ENCODE data around the gene RDH16. TPM values are rescaled to one million over a fixed set of nuclear protein-coding genes. Genes with fewer than 3 reads are reported as not detected.
"Not testable (repeated sequence)": the region's sequence is repeated elsewhere in the genome, so short reads cannot be mapped to it uniquely, and the experiment has no call there.

RDH16 gene
- total and polyA plus RNA-seq, 7 experiments from 2014 or later, result 0.19 to 2.0 (median 0.93) TPM

- H3K4me1 Mint-ChIP-seq; H3K27me3 ChIP-seq (ENCODE audit: control insufficient read depth in 2 of 2, insufficient read depth in 2 of 2, low read length in 2 of 2); ATAC-seq; H3K27ac Mint-ChIP-seq; intact Hi-C loops (cut with micrococcal nuclease); CTCF ChIA-PET; DNase-seq; H3K9me3 ChIP-seq (ENCODE audit: control insufficient read depth in 2 of 3, low read length in 3 of 3); H3K36me3 ChIP-seq (ENCODE audit: control insufficient read depth in 2 of 3, insufficient read depth in 3 of 3, low read length in 3 of 3); H3K27ac ChIP-seq (ENCODE audit: low read depth, low read length); H3K4me1 ChIP-seq (ENCODE audit: control insufficient read depth in 2 of 2, insufficient read depth in 2 of 2, low read length in 2 of 2); POLR2A ChIA-PET; H3K4me3 Mint-ChIP-seq; H3K4me3 ChIP-seq (ENCODE audit: low read length): not testable (repeated sequence)
- peaks cover 0 to 10% (median 0%) of the 10 kb centered on the region in 5 donors for H3K36me3 Mint-ChIP-seq
- peaks cover 5 to 20% (median 11%) of the 10 kb centered on the region in 5 donors for H3K27me3 Mint-ChIP-seq
- peaks cover 0 to 21% (median 13%) of the 10 kb centered on the region in 11 donors for H3K9me3 Mint-ChIP-seq
Observed at GRCh38 chr12:56918139-56918538, 39.3 kb downstream of the RDH16 start.

- Histone ChIP-seq H3K4me3 (ENCODE audit: low read length) (no peak overlapping the region), H3K27me3 (ENCODE audit: control insufficient read depth in 2 of 2, insufficient read depth in 2 of 2, low read length in 2 of 2) (no peaks in the 10 kb centered on the region), H3K27ac (ENCODE audit: low read depth, low read length) (no peak overlapping the region), H3K36me3 (ENCODE audit: control insufficient read depth in 2 of 3, insufficient read depth in 3 of 3, low read length in 3 of 3) (no peaks in the 10 kb centered on the region), H3K9me3 (ENCODE audit: control insufficient read depth in 2 of 3, low read length in 3 of 3) (no peaks in the 10 kb centered on the region), H3K4me1 (ENCODE audit: control insufficient read depth in 2 of 2, insufficient read depth in 2 of 2, low read length in 2 of 2) (no peaks in the 10 kb centered on the region)
- Mint-ChIP-seq H3K27me3 (peaks cover 6 to 22% (median 11%) of the 10 kb centered on the region in 5 donors), H3K4me1 (no peaks in the 10 kb centered on the region), H3K36me3 (peaks cover 0 to 10% (median under 1%) of the 10 kb centered on the region in 5 donors), H3K4me3 (no peak overlapping the region), H3K27ac (no peak overlapping the region), H3K9me3 (peaks cover 0 to 21% (median 13%) of the 10 kb centered on the region in 11 donors)
- DNase-seq, result no peak
- intact Hi-C loops (cut with micrococcal nuclease), result no loop called here
- ATAC-seq, result no peak
- POLR2A ChIA-PET, result interaction anchor here (0.8 kb wide), 1 partner anchor 10 kb away, joined by 4 read pairs; no protein-coding TSS in a partner anchor
- CTCF ChIA-PET, result interaction anchor here (0.6 kb wide), 1 partner anchor 18 kb away, joined by 3 read pairs; no protein-coding TSS in a partner anchor
Observed at GRCh38 chr12:56916996-56917333, 40.4 kb downstream of the RDH16 start.

- no peaks in the 10 kb centered on the region for H3K4me1 Mint-ChIP-seq
- CTCF ChIA-PET, result interaction anchor here (0.6 kb wide), 1 partner anchor 18 kb away, joined by 3 read pairs; no protein-coding TSS in a partner anchor
Observed at GRCh38 chr12:56916296-56916995, 41.0 kb downstream of the RDH16 start.

GRCh38 chr12:56914724-56915123 is 42.7 kb downstream of the RDH16 start:
- peaks cover 6 to 38% (median 26%) of the 10 kb centered on the region in 5 donors for H3K27me3 Mint-ChIP-seq
- Histone ChIP-seq H3K27me3 (ENCODE audit: control insufficient read depth in 2 of 2, insufficient read depth in 2 of 2, low read length in 2 of 2) (no peaks in the 10 kb centered on the region), H3K4me3 (ENCODE audit: low read length) (no peak overlapping the region), H3K36me3 (ENCODE audit: control insufficient read depth in 2 of 3, insufficient read depth in 3 of 3, low read length in 3 of 3) (no peaks in the 10 kb centered on the region), H3K4me1 (ENCODE audit: control insufficient read depth in 2 of 2, insufficient read depth in 2 of 2, low read length in 2 of 2) (no peaks in the 10 kb centered on the region), H3K27ac (ENCODE audit: low read depth, low read length) (no peak overlapping the region), H3K9me3 (ENCODE audit: control insufficient read depth in 2 of 3, low read length in 3 of 3) (no peaks in the 10 kb centered on the region)
- ATAC-seq (no peak), DNase-seq (no peak)
- no peak overlapping the region for H3K4me3 Mint-ChIP-seq
- peaks cover 0 to 12% (median 7%) of the 10 kb centered on the region in 5 donors for H3K36me3 Mint-ChIP-seq
- POLR2A ChIA-PET, result no interaction called here
- intact Hi-C loops (cut with micrococcal nuclease), result no loop called here
- no peak overlapping the region for H3K27ac Mint-ChIP-seq
- no peaks in the 10 kb centered on the region for H3K4me1 Mint-ChIP-seq
- CTCF ChIA-PET, result no interaction called here
- H3K9me3 Mint-ChIP-seq, result peaks cover 2 to 24% (median 11%) of the 10 kb centered on the region in 11 donors

More at GRCh38 chr12:56916296-56916995, 41.0 kb downstream of the RDH16 start:
- Histone ChIP-seq H3K4me1 (ENCODE audit: control insufficient read depth in 2 of 2, insufficient read depth in 2 of 2, low read length in 2 of 2) (no peaks in the 10 kb centered on the region), H3K36me3 (ENCODE audit: control insufficient read depth in 2 of 3, insufficient read depth in 3 of 3, low read length in 3 of 3) (no peaks in the 10 kb centered on the region), H3K9me3 (ENCODE audit: control insufficient read depth in 2 of 3, low read length in 3 of 3) (no peaks in the 10 kb centered on the region), H3K4me3 (ENCODE audit: low read length) (no peak overlapping the region), H3K27me3 (ENCODE audit: control insufficient read depth in 2 of 2, insufficient read depth in 2 of 2, low read length in 2 of 2) (no peaks in the 10 kb centered on the region), H3K27ac (ENCODE audit: low read depth, low read length) (no peak overlapping the region)
- peaks cover 0 to 21% (median 12%) of the 10 kb centered on the region in 11 donors for H3K9me3 Mint-ChIP-seq
- no peak overlapping the region for H3K27ac Mint-ChIP-seq
- POLR2A ChIA-PET, result interaction anchor here (0.8 kb wide), 1 partner anchor 10 kb away, joined by 4 read pairs; no protein-coding TSS in a partner anchor
- intact Hi-C loops (cut with micrococcal nuclease), result no loop called here
- H3K4me3 Mint-ChIP-seq, result no peak overlapping the region
- H3K36me3 Mint-ChIP-seq, result peaks cover 0 to 10% (median 4%) of the 10 kb centered on the region in 5 donors
- ATAC-seq (no peak), DNase-seq (no peak)
- peaks cover 9 to 27% (median 16%) of the 10 kb centered on the region in 5 donors for H3K27me3 Mint-ChIP-seq

- Histone ChIP-seq H3K36me3 (ENCODE audit: control insufficient read depth in 2 of 3, insufficient read depth in 3 of 3, low read length in 3 of 3) (no peaks in the 10 kb centered on the region), H3K27me3 (ENCODE audit: control insufficient read depth in 2 of 2, insufficient read depth in 2 of 2, low read length in 2 of 2) (no peaks in the 10 kb centered on the region), H3K27ac (ENCODE audit: low read depth, low read length) (no peak overlapping the region), H3K9me3 (ENCODE audit: control insufficient read depth in 2 of 3, low read length in 3 of 3) (peaks cover 0 to 5% (median 0%) of the 10 kb centered on the region in 3 experiments), H3K4me1 (ENCODE audit: control insufficient read depth in 2 of 2, insufficient read depth in 2 of 2, low read length in 2 of 2) (no peaks in the 10 kb centered on the region), H3K4me3 (ENCODE audit: low read length) (no peak overlapping the region)
- CTCF ChIA-PET, result no interaction called here
- no peak overlapping the region for H3K27ac Mint-ChIP-seq
- H3K36me3 Mint-ChIP-seq, result peaks cover 0 to 14% (median 7%) of the 10 kb centered on the region in 5 donors
- POLR2A ChIA-PET, result no interaction called here
- H3K4me1 Mint-ChIP-seq, result no peaks in the 10 kb centered on the region
- ATAC-seq (no peak), DNase-seq (no peak)
- peaks cover 2 to 28% (median 15%) of the 10 kb centered on the region in 11 donors for H3K9me3 Mint-ChIP-seq
- no peak overlapping the region for H3K4me3 Mint-ChIP-seq
- intact Hi-C loops (cut with micrococcal nuclease), result no loop called here
- H3K27me3 Mint-ChIP-seq, result peaks cover 6 to 43% (median 26%) of the 10 kb centered on the region in 5 donors
Observed at GRCh38 chr12:56914256-56914655, 43.2 kb downstream of the RDH16 start.

- H3K27me3 ChIP-seq (ENCODE audit: control insufficient read depth in 2 of 2, insufficient read depth in 2 of 2, low read length in 2 of 2); H3K4me3 Mint-ChIP-seq; POLR2A ChIA-PET; CTCF ChIA-PET; H3K4me1 Mint-ChIP-seq; H3K27ac ChIP-seq (ENCODE audit: low read depth, low read length); H3K4me1 ChIP-seq (ENCODE audit: control insufficient read depth in 2 of 2, insufficient read depth in 2 of 2, low read length in 2 of 2); H3K9me3 ChIP-seq (ENCODE audit: control insufficient read depth in 2 of 3, low read length in 3 of 3); intact Hi-C loops (cut with micrococcal nuclease); ATAC-seq; DNase-seq; H3K4me3 ChIP-seq (ENCODE audit: low read length); H3K27ac Mint-ChIP-seq; H3K36me3 ChIP-seq (ENCODE audit: control insufficient read depth in 2 of 3, insufficient read depth in 3 of 3, low read length in 3 of 3): not testable (repeated sequence)
- peaks cover 0 to 14% (median 7%) of the 10 kb centered on the region in 5 donors for H3K36me3 Mint-ChIP-seq
- peaks cover 7 to 38% (median 18%) of the 10 kb centered on the region in 11 donors for H3K9me3 Mint-ChIP-seq
- peaks cover 9 to 27% (median 17%) of the 10 kb centered on the region in 5 donors for H3K27me3 Mint-ChIP-seq
Observed at GRCh38 chr12:56909403-56909802, 48.0 kb downstream of the RDH16 start.

- Histone ChIP-seq H3K27me3 (ENCODE audit: control insufficient read depth in 2 of 2, insufficient read depth in 2 of 2, low read length in 2 of 2) (no peaks in the 10 kb centered on the region), H3K4me3 (ENCODE audit: low read length) (no peak overlapping the region), H3K36me3 (ENCODE audit: control insufficient read depth in 2 of 3, insufficient read depth in 3 of 3, low read length in 3 of 3) (no peaks in the 10 kb centered on the region), H3K9me3 (ENCODE audit: control insufficient read depth in 2 of 3, low read length in 3 of 3) (peaks cover 0 to 14% (median 0%) of the 10 kb centered on the region in 3 experiments), H3K4me1 (ENCODE audit: control insufficient read depth in 2 of 2, insufficient read depth in 2 of 2, low read length in 2 of 2) (no peaks in the 10 kb centered on the region), H3K27ac (ENCODE audit: low read depth, low read length) (no peak overlapping the region)
- POLR2A ChIA-PET, result no interaction called here
- Mint-ChIP-seq H3K27ac (no peak overlapping the region), H3K4me3 (no peak overlapping the region), H3K9me3 (peaks cover 7 to 48% (median 23%) of the 10 kb centered on the region in 11 donors), H3K36me3 (peaks cover 0 to 19% (median 7%) of the 10 kb centered on the region in 5 donors), H3K27me3 (peaks cover 9 to 27% (median 21%) of the 10 kb centered on the region in 5 donors), H3K4me1 (no peaks in the 10 kb centered on the region)
- CTCF ChIA-PET, result no interaction called here
- ATAC-seq (no peak), DNase-seq (no peak)
- intact Hi-C loops (cut with micrococcal nuclease), result no loop called here
Observed at GRCh38 chr12:56908136-56908535, 49.3 kb downstream of the RDH16 start.
